Fibroblast of villous mesenchyme (primary cell): ENCODE measurements around the gene SETMAR. TPM values are rescaled to one million over a fixed set of nuclear protein-coding genes. Genes with fewer than 3 reads are reported as not detected.

Experiments used
- DNase-seq: peaks from one replicate; pipeline ENCODE4 v3.0.0-alpha.2; 2010; ENCODE audit warnings: low read depth
- H3K4me3 ChIP-seq: 2 replicates; pipeline ENCODE4 v1.5.1; 2011; ENCODE audit warnings: low read depth, mild to moderate bottlenecking, low read length
- CTCF ChIP-seq: IDR thresholded peaks from 2 replicates; pipeline ENCODE4 v1.5.1; 2012; ENCODE audit warnings: low read depth, mild to moderate bottlenecking, low read length; ENCODE audit not compliant: insufficient read depth
- total RNA-seq: library from RNA; depleted of rRNA; stranded (reverse); fragments of >200 nt; gene quantifications from 2 replicates; pipeline ENCODE4 v1.2.3, GENCODE V29; 2012

SETMAR gene
- total RNA-seq, 1 donor: 9.1 TPM

GRCh38 chr3:4335840-4336562 is 32.8 kb downstream of the SETMAR start:
- no peak for TF ChIP-seq CTCF
- no peak overlapping the region for H3K4me3 ChIP-seq
- DNase-seq: no peak

GRCh38 chr3:4336850-4337546 is 33.8 kb downstream of the SETMAR start:
- no peak overlapping the region for H3K4me3 ChIP-seq
- TF ChIP-seq CTCF: no peak
- no peak for DNase-seq

GRCh38 chr3:4338751-4339150 is 35.6 kb downstream of the SETMAR start:
- H3K4me3 ChIP-seq: no peak overlapping the region
- no peak for TF ChIP-seq CTCF
- DNase-seq: no peak

GRCh38 chr3:4340077-4340410 is 36.9 kb downstream of the SETMAR start:
- no peak for DNase-seq
- TF ChIP-seq CTCF: no peak
- H3K4me3 ChIP-seq: no peak overlapping the region

GRCh38 chr3:4340411-4341335 is 37.5 kb downstream of the SETMAR start:
- H3K4me3 ChIP-seq: no peak overlapping the region
- TF ChIP-seq CTCF: no peak
- no peak for DNase-seq

GRCh38 chr3:4341336-4341675 is 38.1 kb downstream of the SETMAR start:
- no peak overlapping the region for H3K4me3 ChIP-seq
- no peak for DNase-seq
- TF ChIP-seq CTCF: no peak
